GM18519 (cell line): ENCODE data around the gene RAF1.
"Not testable (repeated sequence)": the region's sequence is repeated elsewhere in the genome, so short reads cannot be mapped to it uniquely, and the experiment has no call there.

Experiments used
- ATAC-seq: cut with Tn5 transposase; IDR thresholded peaks from one replicate; pipeline ENCODE4 v1.9.1; 2021; ENCODE audit warnings: mild to moderate bottlenecking, moderate library complexity; ENCODE audit not compliant: unreplicated experiment, low FRiP score

Gene RAF1

GRCh38 chr3:12679468-12679867, 15.6 kb upstream of the RAF1 start:
- ATAC-seq: no peak

DNA sequence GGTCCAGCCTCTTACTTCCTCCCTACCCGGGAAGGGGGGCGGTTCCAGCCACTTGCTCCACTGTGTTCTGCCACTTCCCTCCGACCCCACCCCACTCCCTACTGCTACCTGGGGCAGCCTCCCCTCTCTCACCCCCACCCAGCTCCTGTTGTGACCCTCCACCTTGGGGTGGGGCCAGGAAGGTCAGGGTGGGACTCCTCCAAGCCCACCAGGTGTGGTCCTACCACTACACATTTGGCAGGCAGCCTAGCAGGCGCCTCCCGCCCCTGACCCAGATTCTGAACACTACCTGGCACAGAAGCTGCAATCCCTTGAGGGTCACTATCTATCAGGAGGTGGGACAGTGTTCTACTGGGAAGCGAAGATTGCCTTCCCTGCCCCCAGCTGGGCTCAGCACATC, 13.7 kb upstream of the RAF1 start:
- ATAC-seq: no peak

DNA sequence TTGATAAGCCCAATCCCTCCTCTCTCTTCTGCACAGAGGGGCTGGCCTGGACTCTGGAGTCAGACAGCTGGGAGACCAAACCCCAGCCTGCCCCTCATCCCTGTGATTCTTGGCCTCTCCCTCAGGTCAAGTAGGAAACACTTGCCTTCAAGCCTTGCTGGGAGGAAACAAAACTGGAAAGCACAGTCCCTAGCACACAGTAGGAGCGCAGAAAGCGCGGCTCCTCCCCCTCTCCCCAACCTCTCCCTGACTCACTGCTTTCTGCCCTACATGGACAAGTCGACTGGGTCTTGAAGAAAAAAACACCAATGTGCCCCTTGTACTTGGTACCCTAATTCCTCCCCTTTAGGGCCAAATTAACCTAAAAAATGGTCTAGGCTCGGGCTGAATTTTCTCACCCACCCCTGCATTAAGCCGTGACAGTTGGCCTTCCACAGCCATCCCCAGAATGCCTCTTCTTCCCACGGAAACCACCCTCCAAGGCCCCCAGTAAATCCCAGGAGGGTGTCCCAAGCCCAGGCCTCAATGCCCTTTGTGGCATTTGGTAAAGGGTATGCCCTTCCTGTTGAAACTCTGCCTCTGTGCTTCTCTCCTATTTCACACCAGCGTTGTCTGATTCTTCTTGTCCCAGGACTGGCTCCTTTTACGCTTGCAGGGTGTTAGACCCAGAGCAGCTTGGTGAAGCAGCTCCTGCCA, 11.3 kb upstream of the RAF1 start:
- no peak for ATAC-seq

DNA sequence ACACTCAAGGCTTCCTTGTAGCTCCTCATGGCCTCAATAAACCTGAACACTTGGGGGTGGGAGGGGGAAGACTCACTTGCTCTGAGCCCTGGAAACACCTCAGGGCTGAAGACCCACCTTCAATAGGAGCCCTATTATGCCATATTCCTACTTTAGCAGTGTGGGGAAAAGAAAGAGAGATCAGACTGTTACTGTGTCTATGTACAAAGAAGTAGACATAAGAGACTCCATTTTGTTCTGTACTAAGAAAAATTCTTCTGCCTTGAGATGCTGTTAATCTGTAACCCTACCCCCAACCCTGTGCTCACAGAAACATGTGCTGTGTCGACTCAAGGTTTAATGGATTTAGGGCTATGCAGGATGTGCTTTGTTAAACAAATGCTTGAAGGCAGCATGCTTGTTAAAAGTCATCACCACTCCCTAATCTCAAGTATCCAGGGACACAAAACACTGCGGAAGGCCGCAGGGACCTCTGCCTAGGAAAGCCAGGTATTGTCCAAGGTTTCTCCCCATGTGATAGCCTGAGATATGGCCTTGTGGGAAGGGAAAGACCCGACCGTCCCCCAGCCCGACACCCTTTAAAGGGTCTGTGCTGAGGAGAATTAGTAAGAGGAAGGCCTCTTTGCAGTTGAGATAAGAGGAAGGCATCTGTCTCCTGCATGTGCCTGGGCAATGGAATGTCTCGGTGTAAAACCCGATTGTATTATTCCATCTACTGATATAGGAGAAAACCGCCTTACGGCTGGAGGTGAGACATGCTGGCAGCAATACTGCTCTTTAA, 10.2 kb upstream of the RAF1 start:
- ATAC-seq: not testable (repeated sequence)

- no peak for ATAC-seq
Measured at GRCh38 chr3:12671120-12671450, 7.2 kb upstream of the RAF1 start.

DNA sequence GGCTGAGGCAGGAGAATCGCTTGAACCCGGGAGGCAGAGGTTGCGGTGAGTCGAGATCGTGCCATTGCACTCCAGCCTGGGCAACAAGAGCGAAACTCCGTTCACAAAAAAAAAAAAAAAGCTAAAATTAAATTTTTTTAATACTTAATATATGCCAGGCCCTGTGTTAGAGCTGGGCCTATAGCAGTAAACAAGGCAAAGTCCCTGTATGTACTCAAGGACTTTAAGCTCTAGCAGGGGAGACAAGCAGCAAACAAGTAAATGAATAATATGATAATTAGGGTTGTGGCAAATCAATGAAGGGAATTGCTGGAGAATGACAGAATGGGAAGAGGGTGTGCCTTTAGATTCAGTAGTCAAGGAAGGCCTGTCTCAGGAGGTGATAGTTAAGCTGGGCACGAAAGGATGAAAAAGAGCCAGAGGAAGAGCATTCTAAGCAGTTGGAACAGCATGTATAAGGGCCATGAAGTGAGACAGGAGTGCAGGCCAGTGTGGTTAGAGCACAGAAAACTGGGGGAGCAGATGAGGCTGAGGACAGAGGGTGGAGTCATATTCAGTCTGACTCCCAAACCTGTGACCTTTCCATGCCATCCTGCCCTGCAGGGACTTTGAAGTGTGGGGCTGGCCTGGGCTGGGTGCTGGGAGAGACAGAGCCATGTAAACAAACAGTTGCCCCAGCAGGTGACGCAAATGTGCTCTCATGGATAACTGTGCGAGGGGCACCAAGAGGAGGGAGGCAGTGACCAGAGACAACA, 6.6 kb upstream of the RAF1 start:
- no peak for ATAC-seq

DNA sequence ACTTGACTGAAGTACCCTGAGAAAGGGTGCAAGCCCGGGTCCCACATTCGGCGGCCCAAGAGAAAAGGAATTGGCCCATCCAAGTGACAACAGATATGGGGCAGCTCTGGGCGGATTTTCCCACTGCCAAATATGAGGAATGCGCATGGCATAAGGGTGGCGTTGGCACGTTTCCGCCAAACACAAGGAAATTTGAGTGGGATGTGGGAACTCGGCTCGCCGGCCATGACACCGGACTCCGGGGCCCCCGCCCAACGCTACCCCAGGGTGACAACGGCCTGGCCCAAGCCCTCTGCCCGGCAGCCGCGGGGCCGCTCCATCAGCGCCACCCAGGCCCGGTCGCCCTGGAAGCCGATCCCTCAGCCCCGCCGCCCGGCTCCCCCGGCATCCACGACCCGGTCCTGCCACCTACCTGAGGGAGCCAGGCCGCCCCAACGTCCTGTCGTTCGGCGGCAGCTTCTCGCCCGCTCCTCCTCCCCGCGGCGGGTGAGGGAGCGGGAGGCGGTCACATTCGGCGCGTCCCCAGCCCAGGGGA, 449 bp downstream of the RAF1 start:
- ATAC-seq: peak; percentile 16

DNA sequence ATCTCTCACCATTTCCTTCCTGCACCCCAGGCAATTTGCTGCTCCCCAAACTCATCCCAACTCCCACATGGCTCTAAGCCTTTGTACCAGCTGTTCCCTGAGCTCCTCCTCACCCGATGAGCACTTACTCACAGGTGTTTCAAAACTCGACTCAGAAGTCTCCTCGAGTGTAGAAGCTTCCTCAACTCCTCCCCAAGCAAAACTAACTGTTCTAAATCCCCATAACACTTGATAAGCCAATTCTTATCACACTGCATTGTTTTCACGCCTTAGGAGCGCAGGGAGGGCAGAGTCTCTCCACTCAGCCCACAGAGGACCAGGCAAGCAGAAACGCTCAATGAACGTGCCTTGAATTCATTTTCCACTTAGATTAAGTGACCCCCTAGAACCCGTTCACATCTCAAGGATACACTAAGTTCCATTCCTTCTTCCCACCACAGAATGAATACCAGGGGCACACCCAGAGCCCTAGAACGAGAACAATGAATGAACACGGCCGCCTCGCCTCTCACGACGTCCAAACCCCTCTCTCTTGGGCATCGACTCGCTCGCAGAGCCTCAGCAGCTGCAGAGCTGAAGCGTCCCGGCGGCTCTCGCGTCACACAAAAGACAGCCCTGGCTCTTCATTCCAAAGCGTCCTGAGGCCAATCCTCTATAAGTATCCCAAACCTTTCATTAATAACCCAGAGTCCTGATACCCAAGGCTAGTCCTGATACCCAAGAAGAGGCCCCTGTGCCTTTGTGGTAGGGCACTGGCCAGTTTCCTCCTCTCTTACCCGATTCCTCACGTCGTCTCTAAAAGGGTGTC, 1.1 kb downstream of the RAF1 start:
- ATAC-seq: no peak

DNA sequence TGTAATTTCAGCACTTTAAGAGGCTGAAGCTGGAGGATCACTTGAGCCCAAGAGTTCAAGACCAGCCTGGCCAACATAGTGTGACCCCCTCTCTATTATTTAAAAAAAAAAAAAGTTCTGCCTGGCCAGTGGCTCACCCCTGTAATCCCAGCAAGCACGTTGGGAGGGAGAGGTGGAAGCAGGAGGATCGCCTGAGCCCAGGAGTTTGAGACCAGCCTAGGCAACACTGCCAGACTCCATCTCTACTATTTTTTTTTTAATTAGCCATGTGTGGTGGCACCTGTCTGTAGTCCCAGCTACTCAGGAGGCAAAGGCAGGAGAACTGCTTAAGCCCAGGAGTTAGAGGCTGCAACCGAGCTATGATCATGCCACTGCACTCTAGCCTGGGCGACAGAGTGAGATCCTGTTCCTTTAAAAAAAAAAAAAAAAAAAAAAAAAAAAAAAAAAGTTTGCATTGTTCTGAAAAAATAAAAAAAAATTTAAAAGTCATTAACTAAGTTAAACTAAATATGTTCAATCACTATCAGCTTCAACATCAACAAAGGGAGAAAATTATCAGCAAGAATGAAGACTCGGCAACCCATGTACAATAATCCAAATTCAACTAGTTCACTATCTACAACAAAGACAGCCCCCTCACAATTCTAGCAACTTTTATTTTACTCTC, 1.9 kb downstream of the RAF1 start:
- no peak for ATAC-seq

GRCh38 chr3:12661375-12661774, 2.5 kb downstream of the RAF1 start:
- ATAC-seq: not testable (repeated sequence)

DNA sequence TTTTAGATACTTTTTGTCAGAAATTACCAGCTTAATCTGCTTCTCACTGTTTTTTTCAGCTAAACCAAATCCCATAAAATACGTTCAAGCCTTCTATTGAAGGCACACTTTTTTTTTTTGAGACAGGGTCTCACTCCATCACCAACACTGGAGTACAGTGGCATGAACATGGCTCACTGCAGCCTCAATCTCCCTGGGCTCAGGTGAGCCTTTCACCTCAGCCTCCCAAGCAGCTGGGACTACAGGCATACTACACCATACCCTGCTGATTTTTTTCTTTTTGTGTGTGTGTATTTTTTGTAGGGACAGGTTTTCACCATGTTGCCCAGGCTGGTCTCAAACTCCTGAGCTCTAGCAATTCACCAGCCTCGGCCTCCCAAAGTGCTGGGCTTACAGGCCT, 3.7 kb downstream of the RAF1 start:
- ATAC-seq: no peak

GRCh38 chr3:12659316-12660015, 4.5 kb downstream of the RAF1 start:
- no peak for ATAC-seq

DNA sequence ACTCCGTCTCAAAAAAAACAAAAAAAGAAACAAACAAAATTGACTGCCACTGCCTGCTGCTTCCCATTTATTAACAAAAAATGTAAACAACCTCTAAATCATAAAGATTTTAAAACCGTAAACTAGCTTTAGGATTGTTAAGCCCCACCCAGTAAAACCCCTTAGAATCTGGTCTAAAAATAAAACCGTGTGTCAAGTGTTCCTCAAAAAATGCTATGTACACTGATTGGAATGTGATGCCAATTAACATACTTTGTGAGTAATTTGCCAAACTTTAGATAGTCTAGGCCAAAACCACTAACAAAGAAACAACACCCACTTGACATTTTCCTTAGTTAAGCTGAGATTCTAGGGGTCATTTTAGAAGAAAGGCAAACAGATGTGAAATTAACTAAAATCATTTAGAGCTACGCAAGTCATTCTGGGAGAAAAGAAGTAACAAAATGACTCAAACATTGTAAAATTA, 5.3 kb downstream of the RAF1 start:
- no peak for ATAC-seq

- no peak for ATAC-seq
Measured at GRCh38 chr3:12656850-12657249, 7.1 kb downstream of the RAF1 start.

- ATAC-seq: no peak
Measured at GRCh38 chr3:12656193-12656592, 7.7 kb downstream of the RAF1 start.

DNA sequence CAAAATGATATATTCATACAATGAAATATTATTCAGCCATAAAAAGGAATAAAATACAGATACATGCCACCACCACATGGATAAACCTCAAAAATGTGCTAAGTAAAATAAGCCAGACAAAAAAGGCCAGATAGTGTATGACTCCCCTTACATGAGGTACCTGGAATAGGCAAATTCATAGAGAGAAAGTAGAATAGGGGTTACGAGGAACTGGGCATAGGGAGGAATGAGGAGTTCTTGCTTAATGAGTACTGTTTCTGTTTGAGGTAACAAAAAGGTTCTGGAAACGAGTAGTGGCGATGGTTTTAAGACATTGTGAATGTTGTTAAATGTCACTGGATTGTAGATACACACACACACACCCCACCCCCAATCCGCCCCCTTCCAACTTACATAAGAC, 8.2 kb downstream of the RAF1 start:
- no peak for ATAC-seq

DNA sequence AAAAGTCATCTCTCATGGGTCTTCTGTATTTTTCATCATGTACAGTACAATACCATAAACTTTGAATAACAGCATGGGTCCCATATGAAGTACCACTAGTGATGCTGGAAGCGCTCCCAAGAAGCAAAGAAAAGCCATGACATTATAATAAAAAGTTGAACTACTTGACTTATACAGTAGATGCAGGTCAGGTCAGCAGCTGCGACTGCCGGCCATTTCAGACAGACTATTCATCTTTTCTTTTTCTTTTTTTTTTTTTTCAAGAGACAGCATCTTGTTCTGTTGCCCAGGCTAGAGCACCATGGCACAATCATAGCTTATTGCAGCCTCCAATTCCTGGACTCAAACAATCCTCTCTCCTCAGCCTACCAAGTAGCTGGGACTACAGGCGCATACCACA, 10.2 kb downstream of the RAF1 start:
- ATAC-seq: no peak

DNA sequence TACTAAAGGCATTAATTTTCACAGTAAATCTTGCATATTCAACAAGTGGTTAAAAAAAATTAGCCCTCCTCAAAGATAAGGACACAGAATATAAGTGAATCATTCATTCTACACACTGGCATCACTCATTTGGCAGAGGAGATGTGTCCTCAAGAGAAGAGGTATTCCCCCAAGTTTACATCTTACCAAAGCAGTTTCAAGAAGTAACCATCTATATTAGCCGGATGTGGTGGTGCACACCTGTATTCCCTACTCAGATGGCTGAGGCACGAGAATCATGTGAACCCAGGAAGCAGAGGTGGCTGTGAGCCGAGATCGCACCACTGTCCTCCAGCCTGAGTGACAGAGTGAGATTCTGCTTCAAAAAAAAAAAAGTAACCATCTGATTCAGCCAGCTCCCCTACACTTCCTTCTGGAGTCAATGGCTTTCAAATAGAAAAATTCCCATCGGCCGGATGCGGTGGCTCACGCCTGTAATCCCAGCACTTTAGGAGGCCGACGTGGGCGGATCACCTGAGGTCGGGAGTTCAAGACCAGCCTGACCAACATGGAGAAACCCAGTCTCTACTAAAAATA, 15.4 kb downstream of the RAF1 start:
- no peak for ATAC-seq
